Activated CD4-positive, alpha-beta T cell treated with anti-CD3 and anti-CD28 coated beads, Interleukin-2, amount 50 U/mL, for 4 hours (primary cell): ENCODE results near the gene YWHAH.

ENCODE experiments used
- DNase-seq, 2 experiments: peaks; one replicate each; pipeline ENCODE4 v3.0.0-alpha.2; 2020

Gene YWHAH

GRCh38 chr22:31943978-31944699 lies at the start of gene YWHAH:
Gene YWHAH (plus strand): TSS chr22:31944535. CDS start chr22:31944734, 199 bp downstream.
- DNase-seq = peak; percentile 78 to 81

- no peak for DNase-seq
These were observed 48.8 kb upstream of the YWHAH start for GRCh38 chr22:31895411-31896123.

GRCh38 chr22:31896472-31896871 lies 47.9 kb upstream of the YWHAH start:
- no peak for DNase-seq

GRCh38 chr22:31897842-31898805 lies 46.2 kb upstream of the YWHAH start:
- DNase-seq = no peak

GRCh38 chr22:31898926-31899325 lies 45.4 kb upstream of the YWHAH start:
- DNase-seq = no peak

GRCh38 chr22:31899669-31900068 lies 44.7 kb upstream of the YWHAH start:
- DNase-seq = no peak

- DNase-seq = no peak
These were observed 42.8 kb upstream of the YWHAH start for GRCh38 chr22:31901388-31902137.

GRCh38 chr22:31904651-31905050 lies 39.7 kb upstream of the YWHAH start:
- no peak for DNase-seq

GRCh38 chr22:31905356-31905755 lies 39.0 kb upstream of the YWHAH start:
- DNase-seq = no peak

GRCh38 chr22:31906086-31906485 lies 38.2 kb upstream of the YWHAH start:
- no peak for DNase-seq

- no peak for DNase-seq
These were observed 37.8 kb upstream of the YWHAH start for GRCh38 chr22:31906569-31906968.

GRCh38 chr22:31909977-31910376 lies 34.4 kb upstream of the YWHAH start:
- no peak for DNase-seq

- DNase-seq = no peak
These were observed 32.5 kb upstream of the YWHAH start for GRCh38 chr22:31911565-31912406.

GRCh38 chr22:31912407-31912743 lies 32.0 kb upstream of the YWHAH start:
- no peak for DNase-seq

- DNase-seq = no peak
These were observed 28.7 kb upstream of the YWHAH start for GRCh38 chr22:31915586-31915985.

- no peak for DNase-seq
These were observed 27.0 kb upstream of the YWHAH start for GRCh38 chr22:31917227-31917921.

GRCh38 chr22:31919730-31920129 lies 24.6 kb upstream of the YWHAH start:
- DNase-seq = no peak

GRCh38 chr22:31920306-31920705 lies 24.0 kb upstream of the YWHAH start:
- DNase-seq = no peak

GRCh38 chr22:31921106-31921505 lies 23.2 kb upstream of the YWHAH start:
- DNase-seq = no peak

- no peak for DNase-seq
These were observed 21.8 kb upstream of the YWHAH start for GRCh38 chr22:31922534-31922933.

- DNase-seq = no peak
These were observed 21.2 kb upstream of the YWHAH start for GRCh38 chr22:31923136-31923535.
